H1 (cell line): Measurements from ENCODE around the gene SLC26A4. TPM values are rescaled to one million over a fixed set of nuclear protein-coding genes. Genes with fewer than 3 reads are reported as not detected.

ENCODE experiments used
- ASH2L ChIP-seq: fragments of 200-600, 300-600 bp; sonication (generic); IDR thresholded peaks from one replicate; pipeline ENCODE4 v1.7.1; 2017; ENCODE audit warnings: low read length
- BCL11A ChIP-seq, 2 experiments: IDR thresholded peaks; one replicate each; pipeline ENCODE4 v1.6.1; 2011; ENCODE audit warnings: low read depth in 2 of 2, low read length in 2 of 2, mild to moderate bottlenecking in 2 of 2
- CBX5 ChIP-seq: fragments of 300-800, 300-1000 bp; sonication (generic); IDR thresholded peaks from 2 replicates; pipeline ENCODE4 v1.7.1; 2016; ENCODE audit warnings: antibody characterized with exemption, low read length, low read depth
- CTBP2 ChIP-seq: IDR thresholded peaks from 2 replicates; pipeline ENCODE4 v1.7.0; 2011; ENCODE audit warnings: borderline replicate concordance, mild to moderate bottlenecking, moderate library complexity, mixed read lengths, low read length; ENCODE audit not compliant: insufficient read depth, insufficient read length
- CTCF ChIP-seq, 3 experiments: IDR thresholded peaks; 1 replicate in 2 of 3; 2 replicates in 1 of 3; pipeline versions ENCODE4 v1.5.1 to v1.6.1; 2011; ENCODE audit warnings: low read length in 3 of 3, mild to moderate bottlenecking in 3 of 3, inconsistent platforms in 2 of 3, low read depth in 1 of 3, moderate library complexity in 1 of 3; ENCODE audit not compliant: insufficient read depth in 1 of 3; ENCODE audit errors: control extremely low read depth in 1 of 3
- EP300 ChIP-seq, 2 experiments: IDR thresholded peaks; 1 replicate in 1 of 2; 2 replicates in 1 of 2; pipeline ENCODE4 v1.6.1; 2011 to 2012; ENCODE audit warnings: low read depth in 2 of 2, low read length in 2 of 2, mild to moderate bottlenecking in 2 of 2, borderline replicate concordance in 1 of 2, inconsistent platforms in 1 of 2, moderate library complexity in 1 of 2
- HDAC6 ChIP-seq: IDR thresholded peaks from one replicate; pipeline ENCODE4 v1.7.1; 2012; ENCODE audit warnings: low read depth, mild to moderate bottlenecking, inconsistent platforms, low read length, moderate library complexity
- KDM5A ChIP-seq: fragments of 200-600 bp; IDR thresholded peaks from 2 replicates; pipeline ENCODE4 v1.7.1; 2012; ENCODE audit warnings: mild to moderate bottlenecking, low read length, inconsistent platforms, mixed read lengths
- NANOG ChIP-seq: IDR thresholded peaks from 2 replicates; pipeline ENCODE4 v1.6.1; 2011; ENCODE audit warnings: low read length, low read depth, mild to moderate bottlenecking, inconsistent platforms; ENCODE audit not compliant: insufficient read depth, poor library complexity, severe bottlenecking
- NRF1 ChIP-seq: IDR thresholded peaks from 2 replicates; pipeline ENCODE4 v1.6.1; 2011; ENCODE audit warnings: mild to moderate bottlenecking, low read depth, low read length, improper control_type of control experiment
- POLR2AphosphoS5 ChIP-seq: IDR thresholded peaks from 2 replicates; pipeline ENCODE4 v1.6.1; 2011; ENCODE audit warnings: low read depth, low read length
- RBBP5 ChIP-seq: IDR thresholded peaks from 2 replicates; pipeline ENCODE4 v1.7.1; 2012; ENCODE audit warnings: low read depth, mild to moderate bottlenecking, inconsistent platforms, low read length, moderate library complexity, borderline replicate concordance
- RFX5 ChIP-seq: IDR thresholded peaks from 2 replicates; pipeline ENCODE4 v1.6.1; 2011; ENCODE audit warnings: low read depth, low read length, improper control_type of control experiment, borderline replicate concordance
- RXRA ChIP-seq: IDR thresholded peaks from 2 replicates; pipeline ENCODE4 v1.6.1; 2011; ENCODE audit warnings: low read depth, mild to moderate bottlenecking, low read length, moderate library complexity; ENCODE audit not compliant: insufficient read depth
- SAP30 ChIP-seq: fragments of 300-600 bp; sonication (generic); IDR thresholded peaks from 2 replicates; pipeline ENCODE4 v1.7.1; 2012; ENCODE audit warnings: low read length, moderate library complexity, mild to moderate bottlenecking, inconsistent platforms; ENCODE audit not compliant: insufficient read depth, insufficient replicate concordance
- SIN3A ChIP-seq, 2 experiments: IDR thresholded peaks in 1 of 2; conservative IDR thresholded peaks in 1 of 2; 2 replicates each; pipeline ENCODE4 v1.6.1; 2011 to 2012; ENCODE audit warnings: low read length in 2 of 2, improper control_type of control experiment in 1 of 2, low read depth in 1 of 2, mild to moderate bottlenecking in 1 of 2
- TAF1 ChIP-seq: IDR thresholded peaks from 2 replicates; pipeline ENCODE4 v1.6.1; 2011; ENCODE audit warnings: mild to moderate bottlenecking, low read depth, low read length
- TEAD4 ChIP-seq: IDR thresholded peaks from 2 replicates; pipeline ENCODE4 v1.6.1; 2012; ENCODE audit warnings: low read depth, low read length, inconsistent platforms, mixed read lengths
- YY1 ChIP-seq: IDR thresholded peaks from 2 replicates; pipeline ENCODE4 v1.6.1; 2011; ENCODE audit warnings: low read depth, mild to moderate bottlenecking, low read length
- polyA plus RNA-seq, 7 experiments: library from polyadenylated mRNA; depleted of rRNA in 3 of 7; stranded (reverse) in 5 of 7; unstranded in 2 of 7; fragments of >200 nt in 5 of 7; fragments of 200-250 nt in 2 of 7; gene quantifications; 1 replicate in 5 of 7; 2 replicates in 1 of 7; 4 replicates in 1 of 7; pipeline versions ENCODE4 v1.2.1 to v1.2.3, GENCODE V29; 2011 to 2013; ENCODE audit warnings: missing spikeins in 2 of 7, mixed read lengths in 2 of 7
- total RNA-seq: library from RNA; stranded (reverse); fragmentation: NEBNext Ultra II Directional; extraction: Animal tissue kit (Norgen Biotek cat#: 25700); gene quantifications from 2 replicates; pipeline ENCODE4 v1.2.1, GENCODE V29; 2021
- TF ChIP-seq, protein P1 (sequence below): IDR thresholded peaks from 2 replicates; pipeline ENCODE4 v1.6.1; 2012; ENCODE audit warnings: inconsistent platforms

SLC26A4 gene
- total and polyA plus RNA-seq, 2 of the 8 experiments (the other 6 are each of a cell fraction or from before 2014, with no cell fraction given), result 0.11 to 0.35 TPM

- TF ChIP-seq YY1, result no peak; the same call in 1 of the 2 replicates
- TF ChIP-seq EP300 (IDR thresholded peaks at IDR 0.05; ENCODE audit: borderline replicate concordance in 1 of 2, low read depth in 2 of 2, low read length in 2 of 2), result no peak
- no peak for TF ChIP-seq CTCF (IDR thresholded peaks at IDR 0.05; ENCODE audit: control extremely low read depth in 1 of 3, insufficient read depth in 1 of 3, low read depth in 1 of 3, low read length in 3 of 3)
- no peak for TF ChIP-seq NRF1
- TF ChIP-seq RFX5, result no peak
- peak; percentile 30; the same call in 1 of the 2 replicates for TF ChIP-seq POLR2AphosphoS5
- TF ChIP-seq TAF1, result 0 out of 2 replicates have a peak, but pooled peaks have one; percentile 33
- TF ChIP-seq ASH2L, result no peak
- no peak for TF ChIP-seq KDM5A
- TF ChIP-seq NANOG, result no peak
- TF ChIP-seq RBBP5, result no peak
- no peak for TF ChIP-seq RXRA
- no peak for TF ChIP-seq CBX5
- TF ChIP-seq TEAD4, result peak; percentile 82
- TF ChIP-seq CTBP2, result no peak
- no peak for TF ChIP-seq SIN3A (conservative IDR thresholded peaks at IDR 0.05 in 1 of 2, IDR thresholded peaks at IDR 0.05 in 1 of 2; ENCODE audit: low read depth in 1 of 2, low read length in 2 of 2)
- no peak for TF ChIP-seq BCL11A (IDR thresholded peaks at IDR 0.05; ENCODE audit: low read depth in 2 of 2, low read length in 2 of 2)
- peak; percentile 46 for TF ChIP-seq SAP30
- no peak for TF ChIP-seq HDAC6
- TF ChIP-seq, protein P1, sequence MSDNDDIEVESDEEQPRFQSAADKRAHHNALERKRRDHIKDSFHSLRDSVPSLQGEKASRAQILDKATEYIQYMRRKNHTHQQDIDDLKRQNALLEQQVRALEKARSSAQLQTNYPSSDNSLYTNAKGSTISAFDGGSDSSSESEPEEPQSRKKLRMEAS, result no peak
Measured at GRCh38 chr7:107742678-107743566, 82.3 kb downstream of the SLC26A4 start (continued).
